MM.1S (cell line): Measurements from ENCODE around the gene AKAP1.

ENCODE experiments used
- DNase-seq: peaks from one replicate; pipeline ENCODE4 v3.0.0-alpha.2; 2015
- H2AFZ ChIP-seq: fragments of 300-600 bp; sonication (generic); 2 replicates; pipeline ENCODE4 v1.6.0; 2016; ENCODE audit warnings: antibody characterized with exemption, low read length
- H3F3A ChIP-seq: fragments of 300-600 bp; sonication (generic); 2 replicates; pipeline ENCODE4 v1.6.1; 2016; ENCODE audit warnings: mild to moderate bottlenecking, antibody characterized with exemption, low read length, moderate library complexity, mixed read lengths; ENCODE audit not compliant: insufficient read depth
- H3K27ac ChIP-seq: fragments of 300-600 bp; sonication (generic); 2 replicates; pipeline ENCODE4 v1.5.1; 2016; ENCODE audit warnings: mild to moderate bottlenecking, low read length
- H3K27me3 ChIP-seq: fragments of 300-600 bp; sonication (generic); replicated peaks from 2 replicates; pipeline ENCODE4 v1.6.0; 2016; ENCODE audit warnings: low read length; ENCODE audit not compliant: insufficient read depth
- H3K36me3 ChIP-seq: fragments of 300-600 bp; sonication (generic); replicated peaks from 2 replicates; pipeline ENCODE4 v1.6.1; 2016; ENCODE audit warnings: mild to moderate bottlenecking, low read length, mixed read lengths; ENCODE audit not compliant: insufficient read depth
- H3K4me1 ChIP-seq: fragments of 300-600 bp; sonication (generic); 2 replicates; pipeline ENCODE4 v1.6.1; 2016; ENCODE audit warnings: low read length, mixed read lengths
- H3K4me2 ChIP-seq: fragments of 300-600 bp; sonication (generic); 2 replicates; pipeline ENCODE4 v1.6.0; 2016; ENCODE audit warnings: low read depth, low read length
- H3K4me3 ChIP-seq: fragments of 300-600 bp; sonication (generic); 2 replicates; pipeline ENCODE4 v1.5.1; 2016; ENCODE audit warnings: low read length, mixed read lengths
- H3K79me2 ChIP-seq: fragments of 300-600 bp; sonication (generic); 2 replicates; pipeline ENCODE4 v1.6.1; 2016; ENCODE audit warnings: mixed run types, low read length, mixed read lengths
- H3K9ac ChIP-seq: fragments of 300-600 bp; sonication (generic); 2 replicates; pipeline ENCODE4 v1.6.1; 2016; ENCODE audit warnings: low read length, mixed read lengths
- H3K9me2 ChIP-seq: fragments of 300-600 bp; sonication (generic); replicated peaks from 2 replicates; pipeline ENCODE4 v1.6.1; 2016; ENCODE audit warnings: mild to moderate bottlenecking, low read length, mixed read lengths; ENCODE audit not compliant: insufficient read depth
- H3K9me3 ChIP-seq: fragments of 300-600 bp; sonication (generic); replicated peaks from 2 replicates; pipeline ENCODE4 v1.6.1; 2016; ENCODE audit warnings: mild to moderate bottlenecking, low read length, mixed read lengths; ENCODE audit not compliant: insufficient read depth
- H4K20me1 ChIP-seq: fragments of 300-600 bp; sonication (generic); 2 replicates; pipeline ENCODE4 v1.6.1; 2016; ENCODE audit warnings: mild to moderate bottlenecking, low read length, moderate library complexity, mixed read lengths; ENCODE audit not compliant: insufficient read depth
- EZH2 ChIP-seq: fragments of 300-600 bp; sonication (generic); optimal IDR thresholded peaks from 2 replicates; pipeline ENCODE3; 2017; ENCODE audit warnings: low read depth, mild to moderate bottlenecking, antibody characterized with exemption, low read length, mixed read lengths
- EZH2phosphoT487 ChIP-seq: fragments of 300-600 bp; sonication (generic); IDR thresholded peaks from 2 replicates; pipeline ENCODE4 v1.6.1; 2018; ENCODE audit warnings: antibody characterized with exemption, low read length
- TF ChIP-seq, protein P1 (sequence below): fragments of 300-600 bp; sonication (generic); IDR thresholded peaks from 2 replicates; pipeline ENCODE4 v1.5.1; 2016; ENCODE audit warnings: antibody characterized with exemption, low read length, mixed read lengths

The AKAP1 gene

DNA sequence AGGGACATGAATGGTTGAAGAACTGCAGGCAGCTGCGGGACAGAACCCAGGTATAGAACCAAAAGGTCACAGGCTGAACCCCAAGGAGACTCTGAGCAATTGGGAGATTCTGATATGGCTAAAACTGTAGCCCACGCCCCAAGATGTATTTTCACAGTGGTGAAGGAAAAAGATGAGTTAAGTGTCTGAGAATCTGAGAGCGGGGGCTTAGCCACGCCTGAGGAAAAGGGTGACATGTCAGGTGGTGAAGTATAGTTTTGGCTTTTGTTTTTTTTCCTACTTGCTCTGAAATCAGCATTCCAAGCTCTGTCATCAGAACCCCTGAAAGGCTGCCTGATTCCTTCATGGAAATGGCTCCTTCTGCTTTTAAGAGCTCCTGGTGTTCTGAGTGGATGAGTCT lies 73.3 kb downstream of the AKAP1 start:
- Histone ChIP-seq H2AFZ (no peak overlapping the region), H3K36me3 (no peaks in the 10 kb centered on the region), H3K79me2 (no peaks in the 10 kb centered on the region), H4K20me1 (no peaks in the 10 kb centered on the region), H3K9me3 (no peaks in the 10 kb centered on the region), H3K9me2 (no peaks in the 10 kb centered on the region), H3K27ac (no peak overlapping the region), H3K4me2 (no peak overlapping the region), H3K4me1 (no peaks in the 10 kb centered on the region), H3K4me3 (no peak overlapping the region), H3K27me3 (no peaks in the 10 kb centered on the region), H3F3A (no peaks in the 10 kb centered on the region), H3K9ac (no peak overlapping the region)
- DNase-seq, result no peak
- TF ChIP-seq EZH2, result no peak
- TF ChIP-seq, protein P1, sequence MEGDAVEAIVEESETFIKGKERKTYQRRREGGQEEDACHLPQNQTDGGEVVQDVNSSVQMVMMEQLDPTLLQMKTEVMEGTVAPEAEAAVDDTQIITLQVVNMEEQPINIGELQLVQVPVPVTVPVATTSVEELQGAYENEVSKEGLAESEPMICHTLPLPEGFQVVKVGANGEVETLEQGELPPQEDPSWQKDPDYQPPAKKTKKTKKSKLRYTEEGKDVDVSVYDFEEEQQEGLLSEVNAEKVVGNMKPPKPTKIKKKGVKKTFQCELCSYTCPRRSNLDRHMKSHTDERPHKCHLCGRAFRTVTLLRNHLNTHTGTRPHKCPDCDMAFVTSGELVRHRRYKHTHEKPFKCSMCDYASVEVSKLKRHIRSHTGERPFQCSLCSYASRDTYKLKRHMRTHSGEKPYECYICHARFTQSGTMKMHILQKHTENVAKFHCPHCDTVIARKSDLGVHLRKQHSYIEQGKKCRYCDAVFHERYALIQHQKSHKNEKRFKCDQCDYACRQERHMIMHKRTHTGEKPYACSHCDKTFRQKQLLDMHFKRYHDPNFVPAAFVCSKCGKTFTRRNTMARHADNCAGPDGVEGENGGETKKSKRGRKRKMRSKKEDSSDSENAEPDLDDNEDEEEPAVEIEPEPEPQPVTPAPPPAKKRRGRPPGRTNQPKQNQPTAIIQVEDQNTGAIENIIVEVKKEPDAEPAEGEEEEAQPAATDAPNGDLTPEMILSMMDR, result no peak
- no peak for TF ChIP-seq EZH2phosphoT487

DNA sequence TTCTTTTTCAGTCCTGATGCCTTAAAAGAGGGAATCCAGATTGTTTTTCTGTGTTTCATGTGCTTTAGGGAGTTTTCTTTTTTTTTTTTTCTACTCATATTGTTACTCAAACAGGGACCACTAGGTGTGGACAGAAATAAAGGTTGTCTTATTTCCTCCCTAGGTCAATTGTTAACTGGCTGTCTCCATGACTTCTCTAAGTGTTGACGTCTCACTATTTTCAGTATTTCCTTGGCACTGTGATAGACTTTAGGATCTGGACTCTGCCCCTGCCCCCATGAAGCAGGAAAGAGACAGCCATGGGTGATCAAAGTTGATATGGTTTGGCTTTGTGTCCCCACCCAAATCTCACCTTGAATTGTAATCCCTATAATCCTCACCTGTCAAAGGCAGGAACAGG lies 73.7 kb downstream of the AKAP1 start:
- Histone ChIP-seq H3K9me3 (no peaks in the 10 kb centered on the region), H2AFZ (no peak overlapping the region), H3K79me2 (no peaks in the 10 kb centered on the region), H3K36me3 (no peaks in the 10 kb centered on the region), H4K20me1 (no peaks in the 10 kb centered on the region), H3K9ac (no peak overlapping the region), H3K9me2 (no peaks in the 10 kb centered on the region), H3K4me2 (no peak overlapping the region), H3K4me3 (no peak overlapping the region), H3K4me1 (no peaks in the 10 kb centered on the region), H3F3A (no peaks in the 10 kb centered on the region), H3K27ac (no peak overlapping the region), H3K27me3 (no peaks in the 10 kb centered on the region)
- no peak for DNase-seq
- no peak for TF ChIP-seq EZH2
- TF ChIP-seq EZH2phosphoT487, result no peak
- TF ChIP-seq, protein P1, result no peak

DNA sequence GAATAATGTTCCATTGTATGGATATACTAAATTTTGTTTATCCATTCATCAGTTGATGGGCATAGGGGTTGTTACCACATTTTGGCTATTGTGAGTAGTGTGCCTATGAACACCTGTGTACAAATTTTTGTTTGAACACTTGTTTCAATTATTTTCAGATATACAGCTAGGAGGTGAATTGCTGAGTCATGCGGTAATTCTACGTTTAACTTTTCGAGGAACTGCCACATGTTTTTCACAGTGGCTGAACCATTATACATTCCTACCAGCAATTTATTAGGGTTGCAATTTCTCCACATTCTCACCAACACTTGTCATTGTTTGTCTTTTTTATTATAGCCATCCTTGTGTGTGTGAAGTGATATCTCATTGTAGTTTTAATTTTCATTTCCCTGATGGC lies 75.6 kb downstream of the AKAP1 start:
- TF ChIP-seq, protein P1, result no peak
- TF ChIP-seq EZH2 (no peak), EZH2phosphoT487 (no peak)
- H3K4me3 ChIP-seq, result no peak overlapping the region
- H3K36me3 ChIP-seq, result no peaks in the 10 kb centered on the region
- H3K9me3 ChIP-seq, result no peaks in the 10 kb centered on the region
- H4K20me1 ChIP-seq, result no peaks in the 10 kb centered on the region
- DNase-seq, result no peak
- no peak overlapping the region for H3K4me2 ChIP-seq
- no peak overlapping the region for H3K27ac ChIP-seq
- no peak overlapping the region for H2AFZ ChIP-seq
- no peaks in the 10 kb centered on the region for H3K4me1 ChIP-seq
- no peaks in the 10 kb centered on the region for H3K79me2 ChIP-seq
- H3K27me3 ChIP-seq, result no peaks in the 10 kb centered on the region
- H3K9ac ChIP-seq, result no peak overlapping the region
- H3K9me2 ChIP-seq, result no peaks in the 10 kb centered on the region
- no peaks in the 10 kb centered on the region for H3F3A ChIP-seq

DNA sequence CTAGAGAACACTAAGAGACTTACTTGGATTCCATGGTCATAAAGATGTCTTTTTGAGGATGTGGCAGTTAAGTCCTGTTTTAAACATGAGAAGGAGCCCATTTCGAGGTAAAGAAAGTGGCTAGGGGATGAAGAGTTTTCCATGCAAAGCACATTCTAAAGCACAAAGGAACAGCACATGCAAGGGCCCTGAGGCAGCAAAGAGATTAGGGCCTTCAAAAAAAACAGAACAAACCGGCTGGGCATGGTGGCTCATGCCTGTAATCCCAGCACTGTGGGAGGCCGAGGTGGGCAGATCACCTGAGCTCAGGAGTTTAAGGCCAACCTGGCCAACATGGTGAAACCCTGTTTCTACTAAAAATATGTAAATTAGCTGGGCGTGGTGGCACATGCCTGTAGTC lies 79.8 kb downstream of the AKAP1 start:
- Histone ChIP-seq H4K20me1 (no peaks in the 10 kb centered on the region), H3K9me3 (no peaks in the 10 kb centered on the region), H3K36me3 (no peaks in the 10 kb centered on the region), H3K9ac (no peak overlapping the region), H3F3A (no peaks in the 10 kb centered on the region), H3K4me1 (no peaks in the 10 kb centered on the region), H3K79me2 (no peaks in the 10 kb centered on the region), H2AFZ (no peak overlapping the region), H3K4me3 (no peak overlapping the region), H3K27ac (no peak overlapping the region), H3K4me2 (no peak overlapping the region), H3K27me3 (no peaks in the 10 kb centered on the region), H3K9me2 (no peaks in the 10 kb centered on the region)
- no peak for DNase-seq
- TF ChIP-seq EZH2phosphoT487 (no peak), EZH2 (no peak)
- TF ChIP-seq, protein P1, result no peak
